ENCODE data around the gene HMCES. TPM values are rescaled to one million over a fixed set of nuclear protein-coding genes. Genes with fewer than 3 reads are reported as not detected.

Gene HMCES
- total and polyA plus RNA-seq, 2 of the 13 experiments (the other 11 are each of a cell fraction or from before 2014, with no cell fraction given): 16.1 to 37.5 TPM

DNA sequence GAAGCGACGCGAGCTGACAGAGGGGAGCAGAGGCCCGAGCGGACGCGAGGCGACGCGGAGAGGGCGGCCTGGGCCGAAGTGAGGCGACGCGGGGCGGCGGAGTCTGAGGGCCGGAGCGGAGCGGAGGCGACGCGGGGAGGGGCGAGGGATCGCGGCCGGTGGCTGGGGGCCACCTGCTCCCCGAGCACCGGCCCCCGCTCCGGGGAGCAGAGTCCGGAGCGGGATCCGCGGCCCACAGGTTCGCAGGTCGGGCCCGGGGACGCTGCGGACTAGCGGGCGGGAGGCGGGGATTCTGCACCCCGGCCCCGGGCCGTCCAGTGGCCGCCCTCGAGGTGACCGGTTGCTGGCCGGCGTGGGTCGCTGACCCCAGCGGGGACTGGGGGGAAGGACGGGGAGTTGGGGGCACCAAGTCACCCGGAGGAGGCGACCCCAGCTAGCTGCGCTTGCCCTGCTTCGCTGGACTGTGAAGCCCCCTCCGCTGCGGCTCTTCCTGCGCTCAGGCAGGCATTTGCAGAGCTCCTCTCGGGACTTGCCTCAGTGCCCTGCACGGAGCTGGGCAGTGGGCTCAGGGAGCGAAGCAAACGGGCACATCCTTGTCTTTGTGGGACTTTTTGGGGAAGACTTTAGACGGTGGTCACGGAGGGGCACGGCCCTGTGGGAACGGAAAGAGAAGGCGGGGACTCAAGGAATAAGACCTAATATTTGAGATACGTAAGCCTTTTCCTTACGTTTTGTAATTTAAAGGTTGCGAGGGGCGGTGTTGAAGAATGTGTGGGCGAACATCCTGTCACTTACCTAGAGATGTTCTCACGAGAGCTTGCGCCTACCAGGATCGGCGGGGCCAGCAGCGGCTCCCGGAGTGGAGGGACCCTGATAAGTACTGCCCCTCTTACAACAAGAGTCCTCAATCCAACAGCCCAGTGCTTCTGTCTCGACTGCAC lies 566 bp downstream of the HMCES start (continued):
- TF ChIP-seq POGK (CRISPR knock-in tag; conservative IDR thresholded peaks at IDR 0.05) (peak; percentile 16; the same call in 1 of the 2 replicates), IRF2 (CRISPR knock-in tag; IDR thresholded peaks at IDR 0.05) (no peak), FIP1L1 (IDR thresholded peaks at IDR 0.05; ENCODE audit: borderline replicate concordance, insufficient read depth, low read depth, low read length) (no peak), ADNP (CRISPR knock-in tag; IDR thresholded peaks at IDR 0.05) (no peak), ZNF713 (CRISPR knock-in tag; IDR thresholded peaks at IDR 0.05) (no peak), FOXP4 (CRISPR knock-in tag; IDR thresholded peaks at IDR 0.05) (no peak), AGO2 (optimal IDR thresholded peaks at IDR 0.05; ENCODE audit: low read depth, low read length) (peak; percentile 90), MBNL3 (CRISPR knock-in tag; conservative IDR thresholded peaks at IDR 0.05) (no peak), CEBPB (IDR thresholded peaks at IDR 0.05; ENCODE audit: borderline replicate concordance, low read depth, low read length) (no peak), POLR2G (IDR thresholded peaks at IDR 0.05; ENCODE audit: low read depth, low read length) (peak; percentile 74), E2F5 (CRISPR knock-in tag; conservative IDR thresholded peaks at IDR 0.05) (no peak), ZNF597 (CRISPR knock-in tag; IDR thresholded peaks at IDR 0.05) (no peak), ONECUT2 (CRISPR knock-in tag; IDR thresholded peaks at IDR 0.05) (no peak), ZNF335 (CRISPR knock-in tag; IDR thresholded peaks at IDR 0.05) (no peak), ELF4 (CRISPR knock-in tag; IDR thresholded peaks at IDR 0.05; ENCODE audit: borderline replicate concordance) (no peak), FOXA3 (CRISPR knock-in tag; IDR thresholded peaks at IDR 0.05) (no peak), ZBTB7A (CRISPR knock-in tag; IDR thresholded peaks at IDR 0.05) (no peak), GTF3A (CRISPR knock-in tag; conservative IDR thresholded peaks at IDR 0.05) (no peak), RXRA (CRISPR knock-in tag; IDR thresholded peaks at IDR 0.05) (0 out of 2 replicates have a peak, but pooled peaks have one; percentile 46), GATA4 (IDR thresholded peaks at IDR 0.05; ENCODE audit: borderline replicate concordance, low read depth) (no peak), RORA (CRISPR knock-in tag; IDR thresholded peaks at IDR 0.05) (no peak)
- TF ChIP-seq, protein P1, sequence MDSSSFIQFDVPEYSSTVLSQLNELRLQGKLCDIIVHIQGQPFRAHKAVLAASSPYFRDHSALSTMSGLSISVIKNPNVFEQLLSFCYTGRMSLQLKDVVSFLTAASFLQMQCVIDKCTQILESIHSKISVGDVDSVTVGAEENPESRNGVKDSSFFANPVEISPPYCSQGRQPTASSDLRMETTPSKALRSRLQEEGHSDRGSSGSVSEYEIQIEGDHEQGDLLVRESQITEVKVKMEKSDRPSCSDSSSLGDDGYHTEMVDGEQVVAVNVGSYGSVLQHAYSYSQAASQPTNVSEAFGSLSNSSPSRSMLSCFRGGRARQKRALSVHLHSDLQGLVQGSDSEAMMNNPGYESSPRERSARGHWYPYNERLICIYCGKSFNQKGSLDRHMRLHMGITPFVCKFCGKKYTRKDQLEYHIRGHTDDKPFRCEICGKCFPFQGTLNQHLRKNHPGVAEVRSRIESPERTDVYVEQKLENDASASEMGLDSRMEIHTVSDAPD (CRISPR knock-in tag; IDR thresholded peaks at IDR 0.05): 0 out of 2 replicates have a peak, but pooled peaks have one; percentile 9
